ENCODE measurements around the gene REC114.
A peak's percentile ranks its signal among the peaks of the same experiment; 100 is the strongest.

REC114 gene

DNA sequence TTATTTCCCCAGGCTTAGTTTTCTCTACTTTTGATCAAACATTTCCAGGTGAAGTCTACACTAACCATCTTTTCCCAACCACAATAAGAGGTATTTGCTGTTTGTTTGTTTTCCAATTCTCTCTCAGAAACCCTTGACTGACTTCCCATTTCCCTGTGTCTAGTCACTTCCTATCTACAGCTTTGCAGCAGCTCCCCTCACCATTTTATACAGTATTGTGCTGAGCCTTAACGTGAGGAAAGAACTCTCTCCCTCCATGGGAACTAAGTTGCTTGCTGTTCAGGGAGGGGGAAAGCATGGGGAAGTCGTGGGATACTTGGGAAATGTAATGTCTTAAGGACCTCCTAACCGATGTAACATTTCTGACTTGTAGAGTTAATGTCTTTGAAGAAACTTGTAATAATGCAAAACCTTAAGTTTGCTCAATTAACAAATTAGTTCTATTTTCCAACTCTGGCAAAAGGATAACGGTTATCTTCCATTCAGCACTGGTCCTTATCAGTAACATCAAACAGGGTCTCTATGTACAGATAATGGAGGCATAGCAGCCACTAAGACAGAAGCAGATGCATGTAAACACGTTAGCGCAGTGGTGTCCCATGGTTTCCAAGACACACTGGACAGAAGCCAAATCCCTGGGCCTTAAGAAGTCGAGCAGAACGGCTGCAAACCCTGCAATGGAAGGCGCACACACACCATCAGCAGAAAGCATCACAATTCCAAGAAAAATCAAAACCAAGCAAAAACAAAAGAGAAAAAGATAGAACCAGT, 150.5 kb downstream of the REC114 start:
- H3K36me3 Mint-ChIP-seq = peaks cover 42% of the 10 kb centered on the region
- H3K27ac Mint-ChIP-seq = no peak overlapping the region
- peaks cover 32% of the 10 kb centered on the region for H3K4me1 Mint-ChIP-seq
- H3K9me3 Mint-ChIP-seq = no peaks in the 10 kb centered on the region
- DNase-seq (ENCODE audit: low spot score in 2 of 2) (no peak), ATAC-seq (no peak)
- no peak overlapping the region for H3K4me3 Mint-ChIP-seq

DNA sequence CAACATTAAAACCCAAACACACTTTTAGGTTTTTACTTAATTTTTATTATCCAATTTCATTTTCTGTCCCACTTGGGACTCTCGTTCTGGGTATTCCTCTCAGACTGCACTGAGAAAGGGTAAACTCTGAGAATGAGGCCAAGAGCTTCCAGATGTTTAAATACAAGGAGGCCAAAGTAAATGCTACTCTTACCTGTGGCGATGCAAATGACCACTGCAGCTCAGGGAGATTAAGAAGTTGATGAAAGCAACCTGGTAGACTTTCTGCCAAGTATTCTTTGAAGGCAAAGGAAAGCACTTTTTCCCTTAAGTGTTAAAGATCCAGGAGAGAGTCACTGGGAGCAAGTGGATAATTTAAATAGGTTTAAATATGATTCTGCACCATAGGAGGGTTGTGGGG, 151.1 kb downstream of the REC114 start:
- Mint-ChIP-seq H3K4me3 (no peak overlapping the region), H3K36me3 (peaks cover 36% of the 10 kb centered on the region), H3K4me1 (peaks cover 35% of the 10 kb centered on the region), H3K27ac (no peak overlapping the region), H3K9me3 (no peaks in the 10 kb centered on the region)
- DNase-seq (ENCODE audit: low spot score in 2 of 2) (no peak), ATAC-seq (no peak)

DNA sequence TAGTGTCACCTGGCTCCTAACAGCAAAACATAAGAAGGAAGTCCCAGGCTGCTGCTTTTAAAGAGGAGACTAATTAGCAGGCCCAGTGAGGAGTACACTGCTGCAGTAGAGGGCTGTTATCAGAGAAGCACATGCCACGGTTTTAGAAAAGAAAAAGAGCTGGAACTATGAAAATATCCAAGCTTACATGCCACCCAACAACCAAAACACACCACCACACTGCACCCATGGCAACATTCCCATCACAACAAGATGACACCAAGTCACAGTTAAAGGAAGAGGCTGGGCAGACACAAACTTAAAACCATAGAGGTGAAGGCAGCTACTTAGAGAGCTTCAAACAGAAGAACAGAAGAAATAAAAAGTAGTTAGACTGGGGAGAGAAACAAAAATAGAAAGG, 153.2 kb downstream of the REC114 start:
- H3K36me3 Mint-ChIP-seq = peaks cover 15% of the 10 kb centered on the region
- peak overlapping the region; percentile 51 for H3K27ac Mint-ChIP-seq
- no peak overlapping the region for H3K4me3 Mint-ChIP-seq
- ATAC-seq (no peak), DNase-seq (ENCODE audit: low spot score in 2 of 2) (no peak)
- H3K9me3 Mint-ChIP-seq = no peaks in the 10 kb centered on the region
- peaks cover 45% of the 10 kb centered on the region for H3K4me1 Mint-ChIP-seq

DNA sequence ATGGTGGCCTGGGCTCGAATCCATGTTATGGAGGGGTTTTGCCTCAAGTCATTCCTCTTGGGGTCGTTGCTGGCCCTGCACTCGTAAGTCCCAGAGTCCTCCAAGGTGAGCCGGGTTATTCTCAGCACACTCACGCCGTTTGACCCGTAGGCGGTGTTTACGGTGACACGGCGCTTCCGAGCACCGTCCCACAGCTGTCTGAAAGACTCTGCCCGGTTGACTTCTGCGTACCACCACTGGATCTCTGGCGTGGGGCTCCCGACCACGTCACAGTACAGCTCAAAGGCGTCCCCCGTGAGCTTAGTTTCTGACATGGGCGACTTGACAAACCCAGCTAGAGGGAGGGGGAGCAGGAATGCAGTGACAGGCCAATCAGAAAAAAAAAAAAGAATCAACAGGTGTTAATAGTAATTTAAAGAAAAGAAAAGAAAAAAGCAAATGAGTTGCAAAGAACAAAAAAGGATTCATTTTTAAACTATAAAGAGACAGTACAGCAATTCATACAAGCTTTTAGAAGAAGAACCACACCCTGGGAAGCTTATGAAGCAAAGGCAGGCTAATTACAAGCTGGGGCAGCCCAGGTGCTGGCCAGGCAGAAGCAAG, 154.2 kb downstream of the REC114 start:
- Mint-ChIP-seq H3K9me3 (no peaks in the 10 kb centered on the region), H3K4me3 (no peak overlapping the region), H3K27ac (no peak overlapping the region), H3K4me1 (peaks cover 45% of the 10 kb centered on the region), H3K36me3 (peaks cover 9% of the 10 kb centered on the region)
- DNase-seq (ENCODE audit: low spot score in 2 of 2) = no peak
- no peak for ATAC-seq

DNA sequence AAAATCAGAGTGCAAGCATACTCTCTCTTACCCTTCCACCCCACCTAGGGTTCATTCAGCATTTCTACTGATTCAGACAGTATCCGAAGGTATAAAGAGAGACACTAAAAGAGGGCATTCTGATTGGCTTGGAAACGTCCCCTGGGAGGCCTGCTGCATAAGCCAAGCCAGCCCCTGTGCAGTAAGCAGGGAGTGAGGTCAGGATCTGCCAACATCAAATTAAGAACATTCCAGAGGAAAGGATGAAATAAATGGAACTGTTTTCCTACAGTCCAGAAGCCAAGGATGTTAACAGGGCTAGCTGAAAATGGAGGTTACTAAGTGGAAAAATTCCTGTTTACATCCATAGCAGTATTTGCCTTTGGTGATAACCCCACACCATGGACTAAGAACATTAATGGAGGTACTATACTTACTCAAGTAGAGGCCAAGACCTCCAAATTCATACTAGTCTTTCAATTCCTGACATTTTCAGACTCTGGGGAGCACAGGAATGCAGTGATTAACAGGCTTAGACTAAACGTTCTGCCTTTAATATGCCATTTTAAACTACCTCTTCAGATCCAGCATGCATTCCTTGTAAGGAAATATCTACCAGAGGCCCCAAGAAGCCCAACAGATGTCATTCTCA, 155.7 kb downstream of the REC114 start:
- Mint-ChIP-seq H3K4me1 (peaks cover 42% of the 10 kb centered on the region), H3K27ac (peak overlapping the region; percentile 46), H3K9me3 (no peaks in the 10 kb centered on the region), H3K36me3 (peaks cover 9% of the 10 kb centered on the region), H3K4me3 (no peak overlapping the region)
- DNase-seq (ENCODE audit: low spot score in 2 of 2) (no peak), ATAC-seq (no peak)

DNA sequence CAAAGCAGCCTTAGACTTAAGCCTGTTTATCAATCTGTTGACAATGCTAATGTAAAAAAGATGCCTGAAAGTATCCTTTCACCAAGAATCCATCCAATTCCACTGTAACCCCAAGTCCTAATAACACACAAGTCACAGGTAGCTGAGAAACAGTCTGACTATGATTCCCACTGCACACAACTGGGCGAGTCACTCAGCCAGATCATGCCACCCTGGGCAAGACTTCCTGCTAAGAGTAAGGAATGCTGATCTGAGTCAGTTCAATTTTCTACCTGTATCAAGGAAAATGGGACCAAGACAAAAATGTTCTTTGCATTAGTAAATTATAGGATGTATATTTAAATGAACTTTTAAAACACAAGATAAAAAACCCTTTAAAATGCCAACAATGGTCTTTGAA, 157.0 kb downstream of the REC114 start:
- ATAC-seq (no peak), DNase-seq (ENCODE audit: low spot score in 2 of 2) (no peak)
- Mint-ChIP-seq H3K9me3 (no peaks in the 10 kb centered on the region), H3K4me1 (peaks cover 44% of the 10 kb centered on the region), H3K4me3 (no peak overlapping the region), H3K27ac (no peak overlapping the region), H3K36me3 (peaks cover 18% of the 10 kb centered on the region)

DNA sequence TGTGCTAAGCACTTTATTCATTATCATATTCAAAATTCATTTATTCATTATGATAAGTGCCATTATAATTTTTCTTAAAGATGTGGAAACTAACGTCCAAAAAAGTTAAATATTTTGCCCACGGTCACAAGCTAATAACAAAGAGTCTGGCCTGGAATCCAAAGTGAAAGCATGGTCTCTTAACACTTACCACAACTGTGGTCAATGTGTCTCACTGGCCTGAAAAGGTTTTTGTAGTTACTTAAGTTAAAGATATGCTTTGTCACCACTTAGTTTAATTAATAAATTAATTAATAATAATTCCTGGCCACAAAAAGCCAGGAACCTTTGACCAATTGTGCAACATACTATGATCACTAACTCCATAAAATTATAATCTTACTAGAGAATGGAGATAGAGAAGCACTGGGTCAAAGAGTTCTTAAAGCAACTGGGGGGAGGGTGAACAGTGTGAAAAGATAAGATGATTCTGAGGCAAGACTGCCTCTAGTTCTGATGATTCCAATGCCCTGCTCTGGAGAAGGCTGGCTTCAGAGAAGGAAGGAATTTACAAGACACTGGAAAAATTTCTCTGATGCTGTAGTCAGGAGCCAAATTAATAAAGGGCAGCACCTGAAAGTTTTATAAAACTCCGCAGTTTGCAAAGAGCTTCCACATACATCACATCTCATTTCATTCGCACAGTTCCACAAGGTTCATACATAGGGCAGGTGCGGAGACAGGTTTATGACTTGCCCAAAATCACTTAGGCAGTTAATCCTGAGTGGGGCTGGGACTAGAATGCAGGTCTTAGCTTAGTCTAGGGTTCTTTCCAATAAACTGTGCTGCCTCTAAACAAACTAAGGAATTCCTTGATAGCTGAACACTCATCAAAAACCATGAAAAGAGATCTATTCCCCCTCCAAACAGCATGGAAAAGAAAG, 157.7 kb downstream of the REC114 start:
- no peak overlapping the region for H3K27ac Mint-ChIP-seq
- H3K4me1 Mint-ChIP-seq = peaks cover 44% of the 10 kb centered on the region
- no peak overlapping the region for H3K4me3 Mint-ChIP-seq
- H3K36me3 Mint-ChIP-seq = peaks cover 18% of the 10 kb centered on the region
- no peak for ATAC-seq
- no peak for DNase-seq (ENCODE audit: low spot score in 2 of 2)
- no peaks in the 10 kb centered on the region for H3K9me3 Mint-ChIP-seq

DNA sequence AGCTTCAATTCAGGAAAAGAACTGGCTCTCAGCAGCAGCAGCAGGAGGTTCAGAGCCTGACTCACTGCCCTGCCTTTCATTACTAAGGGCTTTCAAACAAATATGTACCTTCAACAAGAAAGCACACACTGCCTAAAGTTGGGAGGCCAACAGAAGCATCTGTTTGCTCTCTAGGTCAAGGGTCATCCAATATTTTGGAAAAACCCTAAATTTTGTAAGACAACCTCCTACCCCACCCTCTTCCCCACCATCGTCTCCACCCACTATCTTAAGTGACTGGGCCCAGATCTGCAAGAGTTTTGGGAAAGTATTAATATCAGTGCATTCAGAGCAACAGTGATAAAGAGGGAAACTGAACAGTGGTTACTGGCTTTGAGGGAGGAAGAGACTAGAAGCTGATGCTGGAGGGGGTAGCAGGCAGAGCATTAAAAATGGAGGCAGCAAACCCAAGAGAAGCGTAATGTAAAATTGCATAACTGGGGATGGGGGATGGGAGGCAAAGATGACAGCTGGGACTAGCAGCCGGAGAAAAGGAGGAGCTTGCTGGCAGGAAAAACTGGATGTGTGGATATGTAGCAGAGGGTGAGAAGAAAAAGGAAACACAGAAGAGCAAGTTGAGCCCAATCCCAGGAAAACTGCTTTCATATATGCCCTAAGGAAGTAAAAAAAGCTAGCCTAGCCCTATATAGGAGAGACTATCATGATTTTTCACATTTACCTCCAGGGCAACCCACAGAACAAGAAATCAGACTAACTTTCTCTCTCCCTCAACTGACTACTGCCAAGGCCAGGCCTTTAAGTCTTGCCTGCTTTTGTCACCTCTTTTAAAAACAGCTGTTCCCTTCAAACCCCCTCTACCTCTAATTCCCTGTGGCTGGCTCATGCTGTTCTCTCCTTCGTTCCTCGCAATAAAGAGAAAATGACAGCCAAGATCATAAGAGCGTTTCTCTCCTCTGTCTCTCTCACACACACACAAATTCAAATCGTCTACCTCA, 158.8 kb downstream of the REC114 start:
- no peak for DNase-seq (ENCODE audit: low spot score in 2 of 2)
- Mint-ChIP-seq H3K4me3 (no peak overlapping the region), H3K4me1 (peaks cover 37% of the 10 kb centered on the region), H3K9me3 (no peaks in the 10 kb centered on the region), H3K36me3 (peaks cover 18% of the 10 kb centered on the region), H3K27ac (no peak overlapping the region)
- no peak for ATAC-seq

DNA sequence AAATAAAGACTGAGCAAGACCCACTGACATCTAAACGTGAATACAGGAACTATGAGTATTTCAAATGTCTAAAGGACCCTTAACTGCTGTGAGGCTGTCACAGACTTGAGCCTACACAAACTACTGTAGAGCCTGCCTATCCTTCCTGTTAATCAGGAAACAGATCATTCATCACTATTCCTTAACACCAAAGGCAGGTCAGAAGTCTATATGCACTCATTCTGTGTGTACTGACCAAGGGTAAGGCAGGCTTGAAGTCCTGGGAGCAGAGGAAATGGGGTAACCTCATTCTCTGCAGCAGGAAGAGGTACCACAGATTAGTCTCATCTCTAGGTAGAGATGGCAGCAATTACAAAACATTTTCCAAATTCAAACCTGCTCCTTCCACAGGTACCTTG, 159.5 kb downstream of the REC114 start:
- H3K4me3 Mint-ChIP-seq = no peak overlapping the region
- peaks cover 18% of the 10 kb centered on the region for H3K36me3 Mint-ChIP-seq
- no peak overlapping the region for H3K27ac Mint-ChIP-seq
- H3K4me1 Mint-ChIP-seq = peaks cover 38% of the 10 kb centered on the region
- ATAC-seq (peak; percentile 42), DNase-seq (ENCODE audit: low spot score in 2 of 2) (no peak)
- H3K9me3 Mint-ChIP-seq = no peaks in the 10 kb centered on the region

DNA sequence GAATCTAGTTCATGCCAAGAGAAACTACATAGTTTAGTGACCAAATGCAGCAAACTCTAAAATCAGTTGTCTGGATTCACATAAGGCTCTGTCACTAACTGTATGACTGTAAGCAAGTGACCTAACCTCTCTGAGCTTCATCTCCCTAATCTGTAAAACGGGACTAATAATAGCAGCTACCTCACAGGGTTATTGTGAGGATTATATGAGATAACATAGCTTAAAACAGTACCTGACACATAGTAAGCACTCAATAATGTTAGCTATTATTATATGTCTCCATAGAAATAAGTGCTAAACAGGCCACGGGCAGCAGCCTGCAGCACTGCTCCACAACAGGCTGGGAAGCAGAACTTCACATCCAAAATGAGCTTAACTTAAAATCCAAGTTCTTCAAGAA, 160.0 kb downstream of the REC114 start:
- H3K27ac Mint-ChIP-seq = peak overlapping the region; percentile 20
- H3K4me1 Mint-ChIP-seq = peaks cover 43% of the 10 kb centered on the region
- H3K4me3 Mint-ChIP-seq = no peak overlapping the region
- ATAC-seq (peak; percentile 21), DNase-seq (ENCODE audit: low spot score in 2 of 2) (no peak)
- H3K36me3 Mint-ChIP-seq = peaks cover 18% of the 10 kb centered on the region
- no peaks in the 10 kb centered on the region for H3K9me3 Mint-ChIP-seq

DNA sequence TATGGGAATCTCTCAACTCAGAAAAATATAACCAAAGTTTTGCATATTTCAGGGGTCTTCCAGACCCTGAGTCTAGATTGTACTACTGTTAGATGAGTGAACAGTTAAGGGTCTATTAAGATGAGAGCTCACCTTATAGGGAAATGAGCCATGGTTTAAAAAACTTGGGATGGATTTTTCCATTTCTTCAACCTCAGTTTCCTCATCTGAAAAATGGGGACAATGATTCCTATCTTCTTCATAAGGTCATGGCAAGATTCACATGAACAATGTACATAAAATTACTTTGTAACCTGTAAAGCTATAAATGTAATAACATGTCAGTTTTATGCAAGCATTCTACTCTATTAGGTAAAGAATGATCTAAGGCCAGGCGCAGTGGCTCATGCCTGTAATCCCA, 161.5 kb downstream of the REC114 start:
- Mint-ChIP-seq H3K36me3 (peaks cover 18% of the 10 kb centered on the region), H3K9me3 (no peaks in the 10 kb centered on the region), H3K4me1 (peaks cover 43% of the 10 kb centered on the region), H3K27ac (no peak overlapping the region), H3K4me3 (no peak overlapping the region)
- DNase-seq (ENCODE audit: low spot score in 2 of 2) (no peak), ATAC-seq (no peak)

DNA sequence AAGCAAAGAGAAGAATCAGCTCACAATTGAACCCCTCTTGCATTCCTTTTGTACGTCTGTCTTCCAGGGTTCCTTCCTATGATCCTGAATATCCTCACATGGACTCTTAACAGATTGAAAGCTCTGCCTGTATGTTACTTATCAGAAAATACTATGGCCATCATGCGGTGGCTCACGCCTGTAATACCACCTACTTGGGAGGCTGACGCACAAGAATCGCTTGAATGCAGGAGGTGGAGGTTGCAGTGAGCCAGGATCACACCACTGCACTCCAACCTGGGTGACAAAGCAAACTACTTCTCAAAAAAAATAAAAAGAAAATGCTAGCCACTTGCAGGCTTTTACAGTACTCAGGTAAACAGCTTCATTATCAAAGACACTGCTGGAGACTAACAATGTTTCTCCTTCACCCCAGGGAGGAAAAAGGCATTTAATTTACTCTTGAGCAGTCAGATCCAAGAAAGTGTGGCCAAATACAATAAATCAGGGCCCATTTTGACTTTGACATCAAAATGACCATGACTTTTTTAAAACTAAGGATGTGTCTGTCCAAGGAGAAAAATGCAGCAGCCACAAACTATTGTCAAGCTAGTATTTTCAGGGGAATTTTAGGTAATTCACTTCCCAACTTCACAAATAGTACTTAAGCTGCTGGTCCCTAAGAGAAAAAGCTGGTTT, 162.9 kb downstream of the REC114 start:
- H3K9me3 Mint-ChIP-seq = no peaks in the 10 kb centered on the region
- H3K4me1 Mint-ChIP-seq = peaks cover 43% of the 10 kb centered on the region
- no peak overlapping the region for H3K4me3 Mint-ChIP-seq

DNA sequence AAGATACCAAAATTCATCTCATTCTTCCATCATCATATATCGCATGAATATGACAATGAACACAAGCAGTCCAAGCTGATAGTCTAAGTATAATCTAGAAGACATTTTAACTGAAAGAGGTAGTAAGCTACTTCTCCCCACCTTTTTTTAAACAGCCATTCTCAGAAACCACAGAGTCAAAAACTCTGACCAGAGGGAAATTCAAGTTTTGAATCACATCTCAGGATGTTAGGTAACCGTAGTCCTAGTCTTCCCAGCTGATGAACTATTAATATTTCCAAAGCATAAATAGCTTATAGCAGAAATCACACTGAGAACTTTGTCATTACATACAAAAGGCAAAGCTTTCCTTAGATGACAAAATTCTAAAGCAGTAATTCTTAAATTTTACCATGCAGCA, 164.4 kb downstream of the REC114 start:
- Mint-ChIP-seq H3K4me1 (peaks cover 54% of the 10 kb centered on the region), H3K4me3 (no peak overlapping the region), H3K36me3 (peaks cover 18% of the 10 kb centered on the region), H3K9me3 (no peaks in the 10 kb centered on the region), H3K27ac (no peak overlapping the region)
- ATAC-seq = no peak
- no peak for DNase-seq (ENCODE audit: low spot score in 2 of 2)

More for the DNA sequence above, 162.9 kb downstream of the REC114 start:
- peaks cover 18% of the 10 kb centered on the region for H3K36me3 Mint-ChIP-seq
- no peak overlapping the region for H3K27ac Mint-ChIP-seq
- DNase-seq (ENCODE audit: low spot score in 2 of 2) = no peak
- ATAC-seq = no peak

DNA sequence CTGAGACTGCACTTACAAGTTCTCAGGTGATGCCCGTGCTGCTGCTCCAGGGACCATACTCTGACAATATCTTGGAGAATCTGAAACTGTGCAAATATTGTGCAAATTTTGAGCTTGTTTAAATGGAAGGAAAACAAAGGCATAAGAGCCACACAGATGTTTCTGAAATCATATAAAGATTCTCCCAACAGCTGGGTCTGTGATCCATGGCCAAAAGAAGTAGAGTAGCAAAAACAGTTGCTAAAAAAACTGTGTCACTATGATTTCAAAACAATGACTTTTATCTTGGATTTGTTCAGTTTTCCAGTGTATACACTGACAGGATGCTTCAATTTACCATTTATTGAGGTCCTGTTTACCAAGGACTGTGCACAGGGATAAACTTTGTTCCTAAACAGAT, 164.9 kb downstream of the REC114 start:
- Mint-ChIP-seq H3K27ac (no peak overlapping the region), H3K4me3 (no peak overlapping the region), H3K36me3 (peaks cover 18% of the 10 kb centered on the region), H3K4me1 (peaks cover 54% of the 10 kb centered on the region), H3K9me3 (no peaks in the 10 kb centered on the region)
- ATAC-seq = no peak
- no peak for DNase-seq (ENCODE audit: low spot score in 2 of 2)

Measured in stimulated activated effector memory CD8-positive, alpha-beta T cell treated with anti-CD3 and anti-CD28 coated beads, Interleukin-12 subunit alpha, Interleukin-12 subunit beta, amount 100 ng/mL, for 72 hours (primary cell).